ENCODE data around the gene C20orf204.

DNA sequence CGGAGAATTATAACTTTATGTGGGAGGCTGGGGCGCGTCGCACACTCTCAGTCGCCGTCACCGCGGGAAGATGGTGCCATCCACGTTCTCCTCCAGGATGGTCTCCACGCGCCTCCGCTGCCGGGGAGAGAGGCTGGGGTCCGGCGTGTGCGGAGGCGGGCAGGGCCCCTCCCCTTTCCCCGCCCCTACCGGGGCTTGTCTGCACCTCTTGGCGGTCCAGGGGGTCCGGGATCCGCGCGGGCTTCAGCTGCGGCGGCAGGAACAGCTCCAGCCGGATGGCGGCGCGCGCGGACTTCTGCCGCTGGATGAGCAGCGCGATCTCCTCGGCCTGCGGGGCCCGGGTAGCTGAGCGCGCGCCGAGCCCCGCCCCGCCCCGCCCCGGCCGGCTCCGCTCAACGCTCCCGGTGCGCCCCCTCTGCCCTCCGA lies 47.4 kb downstream of the C20orf204 start:
- TF ChIP-seq, protein P1, sequence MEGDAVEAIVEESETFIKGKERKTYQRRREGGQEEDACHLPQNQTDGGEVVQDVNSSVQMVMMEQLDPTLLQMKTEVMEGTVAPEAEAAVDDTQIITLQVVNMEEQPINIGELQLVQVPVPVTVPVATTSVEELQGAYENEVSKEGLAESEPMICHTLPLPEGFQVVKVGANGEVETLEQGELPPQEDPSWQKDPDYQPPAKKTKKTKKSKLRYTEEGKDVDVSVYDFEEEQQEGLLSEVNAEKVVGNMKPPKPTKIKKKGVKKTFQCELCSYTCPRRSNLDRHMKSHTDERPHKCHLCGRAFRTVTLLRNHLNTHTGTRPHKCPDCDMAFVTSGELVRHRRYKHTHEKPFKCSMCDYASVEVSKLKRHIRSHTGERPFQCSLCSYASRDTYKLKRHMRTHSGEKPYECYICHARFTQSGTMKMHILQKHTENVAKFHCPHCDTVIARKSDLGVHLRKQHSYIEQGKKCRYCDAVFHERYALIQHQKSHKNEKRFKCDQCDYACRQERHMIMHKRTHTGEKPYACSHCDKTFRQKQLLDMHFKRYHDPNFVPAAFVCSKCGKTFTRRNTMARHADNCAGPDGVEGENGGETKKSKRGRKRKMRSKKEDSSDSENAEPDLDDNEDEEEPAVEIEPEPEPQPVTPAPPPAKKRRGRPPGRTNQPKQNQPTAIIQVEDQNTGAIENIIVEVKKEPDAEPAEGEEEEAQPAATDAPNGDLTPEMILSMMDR (IDR thresholded peaks at IDR 0.05), result peak; percentile 31 to 53 (median 46)
- TF ChIP-seq POLR2A (IDR thresholded peaks at IDR 0.05) (no peak), POLR2AphosphoS5 (IDR thresholded peaks at IDR 0.05) (no peak), EP300 (IDR thresholded peaks at IDR 0.05; ENCODE audit: low read depth) (no peak)

All from transverse colon (tissue), 4 donors.